Measurements from ENCODE around the gene DVL2.
"Not testable (repeated sequence)": the region's sequence is repeated elsewhere in the genome, so short reads cannot be mapped to it uniquely, and the experiment has no call there.

The DVL2 gene

GRCh38 chr17:7256766-7257456 is 22.6 kb upstream of the DVL2 start:
- no peak for DNase-seq (ENCODE audit: low read depth in 2 of 2)

GRCh38 chr17:7254511-7254910 is 20.2 kb upstream of the DVL2 start:
- DNase-seq (ENCODE audit: low read depth in 2 of 2), result no peak

- DNase-seq (ENCODE audit: low read depth in 2 of 2), result no peak
These were observed 18.8 kb upstream of the DVL2 start for GRCh38 chr17:7253082-7253481.

- peak; percentile 86 to 90 for DNase-seq (ENCODE audit: low read depth in 2 of 2)
These were observed 18.1 kb upstream of the DVL2 start, which contains the start of gene ELP5 for GRCh38 chr17:7252176-7253043. Gene ELP5, plus strand, starts transcription at chr17:7252215. Its CDS starts 336 bp downstream, at chr17:7252551.

GRCh38 chr17:7251661-7252175 is 17.4 kb upstream of the DVL2 start, which contains the start of gene CTDNEP1:
Gene CTDNEP1, minus strand, starts transcription at chr17:7251734. Its CDS starts 438 bp downstream, at chr17:7251296.
- DNase-seq (ENCODE audit: low read depth in 2 of 2), result peak; percentile 97 to 100

GRCh38 chr17:7250695-7251627 is 16.6 kb upstream of the DVL2 start:
- DNase-seq (ENCODE audit: low read depth in 2 of 2), result no peak

- DNase-seq (ENCODE audit: low read depth in 2 of 2), result no peak
These were observed 15.5 kb upstream of the DVL2 start for GRCh38 chr17:7249830-7250229.

GRCh38 chr17:7249214-7249613 is 14.9 kb upstream of the DVL2 start:
- no peak for DNase-seq (ENCODE audit: low read depth in 2 of 2)

GRCh38 chr17:7248796-7249195 is 14.5 kb upstream of the DVL2 start:
- DNase-seq (ENCODE audit: low read depth in 2 of 2), result no peak

- DNase-seq (ENCODE audit: low read depth in 2 of 2), result no peak
These were observed 12.5 kb upstream of the DVL2 start for GRCh38 chr17:7246779-7247178.

GRCh38 chr17:7243838-7244237 is 9.5 kb upstream of the DVL2 start:
- DNase-seq (ENCODE audit: low read depth in 2 of 2), result not testable (repeated sequence)

GRCh38 chr17:7243453-7243729 is 9.1 kb upstream of the DVL2 start:
- no peak for DNase-seq (ENCODE audit: low read depth in 2 of 2)

- DNase-seq (ENCODE audit: low read depth in 2 of 2), result peak; percentile 83 to 87
These were observed 8.6 kb upstream of the DVL2 start for GRCh38 chr17:7242717-7243452.

- peak; percentile 86 to 89 for DNase-seq (ENCODE audit: low read depth in 2 of 2)
These were observed 7.7 kb upstream of the DVL2 start, which contains the start of gene GABARAP for GRCh38 chr17:7241783-7242716. Gene GABARAP, minus strand, starts transcription at chr17:7242449. Its CDS starts 119 bp downstream, at chr17:7242330.

GRCh38 chr17:7241090-7241733 is 6.9 kb upstream of the DVL2 start:
- no peak for DNase-seq (ENCODE audit: low read depth in 2 of 2)

- no peak for DNase-seq (ENCODE audit: low read depth in 2 of 2)
These were observed 6.1 kb upstream of the DVL2 start for GRCh38 chr17:7240375-7240774.

- DNase-seq (ENCODE audit: low read depth in 2 of 2), result peak; percentile 96 to 97
These were observed 5.0 kb upstream of the DVL2 start, which contains the start of gene PHF23 for GRCh38 chr17:7239091-7240027. Gene PHF23, minus strand, starts transcription at chr17:7239457. Its CDS starts 178 bp downstream, at chr17:7239279.

Measured in stimulated activated CD4-positive, alpha-beta T cell treated with anti-CD3 and anti-CD28 coated beads, Interleukin-15, amount 100 ng/mL, for 48 hours (primary cell).